GM21619 (cell line): Measurements from ENCODE around the gene FSHR.

Source experiments
- ATAC-seq: cut with Tn5 transposase; IDR thresholded peaks from one replicate; pipeline ENCODE4 v1.9.1; 2021; ENCODE audit not compliant: unreplicated experiment

The FSHR gene

DNA sequence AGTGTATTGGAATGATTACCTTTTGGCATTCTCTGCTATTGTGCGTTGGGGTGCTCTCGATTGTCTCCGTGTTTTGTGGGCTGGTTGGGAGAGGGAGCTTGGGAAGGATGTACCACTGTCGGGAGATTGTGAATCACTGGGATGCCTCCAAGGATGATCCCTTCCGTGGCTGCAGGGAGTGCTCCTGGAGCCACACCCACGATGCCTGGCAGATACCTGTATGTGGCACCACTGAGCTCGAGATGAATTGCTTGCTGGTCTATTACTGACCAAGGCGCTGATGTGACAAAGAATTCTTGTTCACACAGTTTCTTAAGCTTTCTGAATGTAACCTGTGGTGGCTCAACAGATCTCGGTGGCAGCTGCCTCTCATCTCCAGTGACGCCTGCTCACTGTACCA is 239.1 kb downstream of the FSHR start:
- ATAC-seq, result no peak

DNA sequence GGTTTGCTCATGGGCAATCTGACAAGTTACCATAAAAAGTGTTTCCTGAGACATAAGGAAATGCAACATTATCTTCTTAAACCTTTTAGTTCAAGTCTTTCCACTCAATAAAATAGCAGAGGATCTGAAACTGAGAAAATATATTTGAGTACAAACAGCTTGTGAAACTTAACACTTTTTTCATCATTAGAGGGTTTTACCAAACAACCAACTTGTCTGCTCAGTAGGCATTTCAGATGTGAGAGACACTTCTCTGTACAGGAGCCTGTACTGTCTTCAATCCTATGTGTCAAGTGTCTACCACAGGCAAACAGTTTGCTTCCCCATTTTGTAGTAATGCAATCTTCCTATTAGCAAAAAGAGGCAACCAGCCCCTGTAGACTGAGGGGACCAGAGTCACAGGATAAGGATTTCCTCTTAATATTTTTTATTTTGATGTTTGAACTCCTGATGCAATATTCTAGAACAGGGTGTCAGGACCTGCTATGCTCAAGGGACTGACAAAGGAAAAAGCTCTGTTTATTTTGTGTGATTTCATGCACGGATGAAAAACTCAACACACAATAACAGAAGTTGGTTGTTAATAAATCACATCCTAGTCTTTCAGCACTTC is 239.7 kb downstream of the FSHR start:
- peak; percentile 93 for ATAC-seq
